ENCODE data around the gene CD300H. TPM values are rescaled to one million over a fixed set of nuclear protein-coding genes. Genes with fewer than 3 reads are reported as not detected.

Gene CD300H
- total RNA-seq, 1 experiment from 2014 or later: not detected

DNA sequence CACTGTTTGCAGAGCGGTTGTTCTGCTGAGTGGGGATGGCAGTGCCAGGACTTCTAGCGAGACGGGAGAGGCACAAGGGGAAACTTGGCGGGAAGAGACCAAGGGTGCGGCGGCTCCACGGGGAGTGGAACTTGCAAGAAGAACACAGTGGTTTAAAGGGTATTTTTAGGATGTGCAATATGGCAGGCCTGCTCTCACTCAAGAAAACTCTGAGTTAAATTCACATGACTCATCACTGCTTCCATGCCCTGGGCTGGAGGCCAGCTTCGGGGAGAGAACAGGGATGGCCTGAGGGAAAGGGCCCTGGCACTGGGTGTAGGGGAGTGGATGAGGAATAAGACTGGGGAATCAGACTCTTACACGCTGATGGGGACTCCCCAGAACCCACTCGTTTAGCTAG lies 38.1 kb upstream of the CD300H start:
- peaks cover 7% of the 10 kb centered on the region for H3K27me3 ChIP-seq (ENCODE audit: control insufficient read depth, insufficient read depth, low read length)
- H3K36me3 ChIP-seq (ENCODE audit: control insufficient read depth, insufficient read depth, low read length): no peaks in the 10 kb centered on the region
- ATAC-seq: peak; percentile 82
- BruUV-seq (replicated peaks): no TSS peak
- TF ChIP-seq POLR2AphosphoS5 (IDR thresholded peaks at IDR 0.05; ENCODE audit: low read depth, low read length) (no peak), TCF7L2 (IDR thresholded peaks at IDR 0.05; ENCODE audit: low read depth, low read length) (no peak), SIN3A (IDR thresholded peaks at IDR 0.05; ENCODE audit: borderline replicate concordance, insufficient read depth, low read depth, low read length) (no peak)
- TF ChIP-seq, protein P1, sequence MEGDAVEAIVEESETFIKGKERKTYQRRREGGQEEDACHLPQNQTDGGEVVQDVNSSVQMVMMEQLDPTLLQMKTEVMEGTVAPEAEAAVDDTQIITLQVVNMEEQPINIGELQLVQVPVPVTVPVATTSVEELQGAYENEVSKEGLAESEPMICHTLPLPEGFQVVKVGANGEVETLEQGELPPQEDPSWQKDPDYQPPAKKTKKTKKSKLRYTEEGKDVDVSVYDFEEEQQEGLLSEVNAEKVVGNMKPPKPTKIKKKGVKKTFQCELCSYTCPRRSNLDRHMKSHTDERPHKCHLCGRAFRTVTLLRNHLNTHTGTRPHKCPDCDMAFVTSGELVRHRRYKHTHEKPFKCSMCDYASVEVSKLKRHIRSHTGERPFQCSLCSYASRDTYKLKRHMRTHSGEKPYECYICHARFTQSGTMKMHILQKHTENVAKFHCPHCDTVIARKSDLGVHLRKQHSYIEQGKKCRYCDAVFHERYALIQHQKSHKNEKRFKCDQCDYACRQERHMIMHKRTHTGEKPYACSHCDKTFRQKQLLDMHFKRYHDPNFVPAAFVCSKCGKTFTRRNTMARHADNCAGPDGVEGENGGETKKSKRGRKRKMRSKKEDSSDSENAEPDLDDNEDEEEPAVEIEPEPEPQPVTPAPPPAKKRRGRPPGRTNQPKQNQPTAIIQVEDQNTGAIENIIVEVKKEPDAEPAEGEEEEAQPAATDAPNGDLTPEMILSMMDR (IDR thresholded peaks at IDR 0.05): no peak
- TF ChIP-seq, protein P2, sequence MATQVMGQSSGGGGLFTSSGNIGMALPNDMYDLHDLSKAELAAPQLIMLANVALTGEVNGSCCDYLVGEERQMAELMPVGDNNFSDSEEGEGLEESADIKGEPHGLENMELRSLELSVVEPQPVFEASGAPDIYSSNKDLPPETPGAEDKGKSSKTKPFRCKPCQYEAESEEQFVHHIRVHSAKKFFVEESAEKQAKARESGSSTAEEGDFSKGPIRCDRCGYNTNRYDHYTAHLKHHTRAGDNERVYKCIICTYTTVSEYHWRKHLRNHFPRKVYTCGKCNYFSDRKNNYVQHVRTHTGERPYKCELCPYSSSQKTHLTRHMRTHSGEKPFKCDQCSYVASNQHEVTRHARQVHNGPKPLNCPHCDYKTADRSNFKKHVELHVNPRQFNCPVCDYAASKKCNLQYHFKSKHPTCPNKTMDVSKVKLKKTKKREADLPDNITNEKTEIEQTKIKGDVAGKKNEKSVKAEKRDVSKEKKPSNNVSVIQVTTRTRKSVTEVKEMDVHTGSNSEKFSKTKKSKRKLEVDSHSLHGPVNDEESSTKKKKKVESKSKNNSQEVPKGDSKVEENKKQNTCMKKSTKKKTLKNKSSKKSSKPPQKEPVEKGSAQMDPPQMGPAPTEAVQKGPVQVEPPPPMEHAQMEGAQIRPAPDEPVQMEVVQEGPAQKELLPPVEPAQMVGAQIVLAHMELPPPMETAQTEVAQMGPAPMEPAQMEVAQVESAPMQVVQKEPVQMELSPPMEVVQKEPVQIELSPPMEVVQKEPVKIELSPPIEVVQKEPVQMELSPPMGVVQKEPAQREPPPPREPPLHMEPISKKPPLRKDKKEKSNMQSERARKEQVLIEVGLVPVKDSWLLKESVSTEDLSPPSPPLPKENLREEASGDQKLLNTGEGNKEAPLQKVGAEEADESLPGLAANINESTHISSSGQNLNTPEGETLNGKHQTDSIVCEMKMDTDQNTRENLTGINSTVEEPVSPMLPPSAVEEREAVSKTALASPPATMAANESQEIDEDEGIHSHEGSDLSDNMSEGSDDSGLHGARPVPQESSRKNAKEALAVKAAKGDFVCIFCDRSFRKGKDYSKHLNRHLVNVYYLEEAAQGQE (IDR thresholded peaks at IDR 0.05; ENCODE audit: insufficient read depth in 1 of 2, low read depth in 2 of 2, low read length in 1 of 2): no peak
- H3K9me3 ChIP-seq (ENCODE audit: control insufficient read depth, insufficient read depth, low read depth, low read length): no peaks in the 10 kb centered on the region
- H3K27ac ChIP-seq (ENCODE audit: low read length): no peak overlapping the region
- no peak for DNase-seq (ENCODE audit: low read depth, low spot score)
- no peak overlapping the region for H3K4me3 ChIP-seq (ENCODE audit: low read depth in 2 of 2, low read length in 2 of 2)
- H3K4me1 ChIP-seq (ENCODE audit: control insufficient read depth, insufficient read depth, low read length): 0 out of 2 replicates have a peak, but pooled peaks cover 3% of the 10 kb centered on the region
- intact Hi-C loops (cut with micrococcal nuclease; ENCODE audit: unreplicated experiment) (loop anchor here (10.0 kb wide), 1 partner anchor 59 kb away; no protein-coding TSS in a partner anchor), in situ Hi-C loops (cut with HindIII; ENCODE audit: low pct_unique_long_range_greater_than_20kb, low sequenced_read_pairs) (no loop called here)
- ChIA-PET POLR2A (no interaction called here), CTCF (interaction anchor here (0.6 kb wide), 1 partner anchor 104 kb away, joined by 7 read pairs; no protein-coding TSS in a partner anchor)

DNA sequence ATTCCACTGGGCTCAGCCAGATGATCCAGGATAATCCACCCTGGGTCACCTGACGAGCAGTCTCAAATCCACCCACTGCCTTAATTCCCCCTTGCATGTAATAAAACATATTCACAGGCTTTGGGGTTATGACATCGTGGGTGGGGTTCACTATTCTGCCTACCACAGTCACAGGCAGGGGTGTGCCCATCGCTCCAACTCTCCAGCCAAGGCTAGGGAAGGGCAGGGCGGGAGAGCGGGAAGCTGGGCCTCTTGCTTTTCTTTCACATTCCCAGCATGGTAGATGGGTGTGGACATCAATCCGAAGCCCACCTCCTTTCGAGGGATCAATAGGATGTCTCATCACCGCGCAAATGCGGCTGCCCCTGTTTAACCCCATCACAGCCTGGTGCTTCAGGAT lies 37.5 kb upstream of the CD300H start:
- H3K27ac ChIP-seq (ENCODE audit: low read length): no peak overlapping the region
- ATAC-seq: no peak
- CTCF ChIA-PET: no interaction called here

More for the DNA sequence above, 37.5 kb upstream of the CD300H start:
- Histone ChIP-seq H3K4me1 (ENCODE audit: control insufficient read depth, insufficient read depth, low read length) (0 out of 2 replicates have a peak, but pooled peaks cover 3% of the 10 kb centered on the region), H3K9me3 (ENCODE audit: control insufficient read depth, insufficient read depth, low read depth, low read length) (no peaks in the 10 kb centered on the region), H3K27me3 (ENCODE audit: control insufficient read depth, insufficient read depth, low read length) (peaks cover 4% of the 10 kb centered on the region), H3K36me3 (ENCODE audit: control insufficient read depth, insufficient read depth, low read length) (no peaks in the 10 kb centered on the region), H3K4me3 (ENCODE audit: low read depth in 2 of 2, low read length in 2 of 2) (no peak overlapping the region)
- no peak for DNase-seq (ENCODE audit: low read depth, low spot score)
- BruUV-seq (replicated peaks): no TSS peak
- in situ Hi-C loops (cut with HindIII; ENCODE audit: low pct_unique_long_range_greater_than_20kb, low sequenced_read_pairs): no loop called here
- POLR2A ChIA-PET: no interaction called here
- intact Hi-C loops (cut with micrococcal nuclease; ENCODE audit: unreplicated experiment): loop anchor here (10.0 kb wide), 1 partner anchor 60 kb away; no protein-coding TSS in a partner anchor
- TF ChIP-seq, protein P1 (IDR thresholded peaks at IDR 0.05): no peak
- TF ChIP-seq POLR2AphosphoS5 (IDR thresholded peaks at IDR 0.05; ENCODE audit: low read depth, low read length): no peak
